ENCODE data around the gene ANKRD22.

GRCh38 chr10:88883448-88883809, 31.8 kb upstream of the ANKRD22 start:
- no peak for TF ChIP-seq CTCF (conservative IDR thresholded peaks at IDR 0.05 in 1 of 2, IDR thresholded peaks at IDR 0.05 in 1 of 2; ENCODE audit: extremely low read depth in 1 of 2, insufficient read depth in 1 of 2, low read depth in 1 of 2, low read length in 2 of 2)
- TF ChIP-seq EZH2 (IDR thresholded peaks at IDR 0.05; ENCODE audit: borderline replicate concordance, low read length), result no peak

Data from mammary epithelial cell (primary cell).